Lower lobe of right lung (tissue), 2 donors: ENCODE results near the gene SAMD10. TPM values are rescaled to one million over a fixed set of nuclear protein-coding genes. Genes with fewer than 3 reads are reported as not detected.
"Not testable (repeated sequence)": the region's sequence is repeated elsewhere in the genome, so short reads cannot be mapped to it uniquely, and the experiment has no call there.

Source experiments
- ATAC-seq, 2 donors: fragments of 200-7000 bp; cut with Tn5 transposase; one replicate each; pipeline ENCODE4 v1.9.1; 2020 to 2022; ENCODE audit warnings: mild to moderate bottlenecking in 2 of 2, moderate library complexity in 2 of 2
- DNase-seq: peaks from one replicate; pipeline ENCODE4 v3.0.0-alpha.2; 2020
- H3K27ac ChIP-seq: fragments of 200-600 bp; one replicate; pipeline ENCODE4 v1.8.0; 2022
- H3K27me3 ChIP-seq: fragments of 200-600 bp; one replicate; pipeline ENCODE4 v1.8.0; 2022; ENCODE audit warnings: low read depth
- H3K36me3 ChIP-seq: fragments of 200-600 bp; one replicate; pipeline ENCODE4 v1.8.0; 2022; ENCODE audit warnings: mild to moderate bottlenecking
- H3K4me1 ChIP-seq: fragments of 200-600 bp; one replicate; pipeline ENCODE4 v1.8.0; 2022
- H3K4me3 ChIP-seq: fragments of 200-600 bp; one replicate; pipeline ENCODE4 v1.8.0; 2022; ENCODE audit warnings: mild to moderate bottlenecking
- H3K9me3 ChIP-seq: fragments of 200-600 bp; one replicate; pipeline ENCODE4 v1.8.0; 2022
- CTCF ChIP-seq: fragments of 200-600 bp; IDR thresholded peaks from one replicate; pipeline ENCODE4 v1.8.0; 2022; ENCODE audit warnings: antibody characterized with exemption, mild to moderate bottlenecking
- intact Hi-C: fragments of 100-400 bp; cut with DNase I; formaldehyde crosslinking; loops from one replicate; pipeline ENCODE4 v1.11.0; 2022
- total RNA-seq: library from RNA; stranded (reverse); fragmentation: NEBNext Ultra II Directional; extraction: Animal tissue kit (Norgen Biotek cat#: 25700); gene quantifications from one replicate; pipeline ENCODE4 v1.2.1, GENCODE V29; 2021
- donor health status: DM: no; HTN: yes; CAD: no; lungs with severe emphysema.

SAMD10 gene
- total RNA-seq, 1 donor from 2014 or later = 3.6 TPM

GRCh38 chr20:63976980-63977738 lies 2.3 kb downstream of the SAMD10 start:
- DNase-seq (no peak), ATAC-seq (no peak)
- Histone ChIP-seq H3K27me3 (no peaks in the 10 kb centered on the region), H3K4me3 (no peak overlapping the region), H3K27ac (no peak overlapping the region), H3K4me1 (peaks cover 47% of the 10 kb centered on the region), H3K36me3 (no peaks in the 10 kb centered on the region), H3K9me3 (no peaks in the 10 kb centered on the region)
- TF ChIP-seq CTCF = no peak
- intact Hi-C loops = no loop called here

GRCh38 chr20:63976511-63976910 lies 2.9 kb downstream of the SAMD10 start:
- DNase-seq, H3K9me3 ChIP-seq, H3K36me3 ChIP-seq, H3K27me3 ChIP-seq, ATAC-seq, H3K4me3 ChIP-seq, H3K27ac ChIP-seq, intact Hi-C loops: not testable (repeated sequence)
- peaks cover 46% of the 10 kb centered on the region for H3K4me1 ChIP-seq

GRCh38 chr20:63974402-63975200 lies 4.8 kb downstream of the SAMD10 start:
- Histone ChIP-seq H3K27ac (no peak overlapping the region), H3K9me3 (no peaks in the 10 kb centered on the region), H3K36me3 (no peaks in the 10 kb centered on the region), H3K4me3 (no peak overlapping the region), H3K4me1 (peaks cover 38% of the 10 kb centered on the region), H3K27me3 (no peaks in the 10 kb centered on the region)
- ATAC-seq (no peak), DNase-seq (no peak)
- intact Hi-C loops = no loop called here
- no peak for TF ChIP-seq CTCF

GRCh38 chr20:63973636-63974401 lies 5.6 kb downstream of the SAMD10 start:
- intact Hi-C loops = no loop called here

GRCh38 chr20:63973160-63973479 lies 6.3 kb downstream of the SAMD10 start:
- H3K36me3 ChIP-seq = peaks cover 3% of the 10 kb centered on the region
- ATAC-seq = no peak
- H3K4me3 ChIP-seq = no peak overlapping the region
- no peaks in the 10 kb centered on the region for H3K27me3 ChIP-seq
- H3K27ac ChIP-seq = no peak overlapping the region
- TF ChIP-seq CTCF = no peak
- no peak for DNase-seq
- intact Hi-C loops = no loop called here
- H3K9me3 ChIP-seq = no peaks in the 10 kb centered on the region
- peaks cover 39% of the 10 kb centered on the region for H3K4me1 ChIP-seq

More at GRCh38 chr20:63973636-63974401, 5.6 kb downstream of the SAMD10 start:
- Histone ChIP-seq H3K27ac (peak overlapping the region; percentile 21), H3K36me3 (no peaks in the 10 kb centered on the region), H3K9me3 (no peaks in the 10 kb centered on the region), H3K4me1 (peaks cover 41% of the 10 kb centered on the region), H3K4me3 (peak overlapping the region; percentile 45), H3K27me3 (no peaks in the 10 kb centered on the region)
- TF ChIP-seq CTCF = peak; percentile 99
- DNase-seq = peak; percentile 93
- peak; percentile 89 to 91 for ATAC-seq
